Gastrocnemius medialis (tissue), 4 donors: ENCODE measurements around the gene PIKFYVE. TPM values are rescaled to one million over a fixed set of nuclear protein-coding genes. Genes with fewer than 3 reads are reported as not detected.

Experiments used
- ATAC-seq, 2 donors: fragments of 150-250 bp; one replicate each; pipeline ENCODE4 v1.9.1; 2016
- DNase-seq, 2 donors: peaks; one replicate each; pipeline ENCODE4 v3.0.0-alpha.2; 2019
- H3K27ac ChIP-seq, 4 donors: fragments of 200-600 bp; sonication (generic); 1 replicate in 1 of 4; 2 replicates in 3 of 4; pipeline ENCODE4 v1.5.1; 2016 to 2018; ENCODE audit warnings: mild to moderate bottlenecking in 2 of 4, moderate library complexity in 1 of 4
- H3K27me3 ChIP-seq, 3 donors: fragments of 200-600 bp; sonication (generic) in 2 of 3; 1 replicate in 1 of 3; 2 replicates in 2 of 3; pipeline versions ENCODE4 v1.5.1 to v1.6.0; 2016 to 2019; ENCODE audit warnings: mild to moderate bottlenecking in 1 of 3, moderate library complexity in 1 of 3
- H3K36me3 ChIP-seq, 2 donors: fragments of 200-600 bp; sonication (generic) in 1 of 2; one replicate each; pipeline ENCODE4 v1.5.1; 2017 to 2018
- H3K4me1 ChIP-seq, 2 donors: fragments of 200-600 bp; sonication (generic) in 1 of 2; one replicate each; pipeline ENCODE4 v1.5.1; 2016 to 2017; ENCODE audit warnings: mild to moderate bottlenecking in 2 of 2
- H3K4me3 ChIP-seq, 4 donors: fragments of 200-600 bp; sonication (generic) in 3 of 4; 1 replicate in 1 of 4; 2 replicates in 3 of 4; pipeline ENCODE4 v1.5.1; 2016 to 2019; ENCODE audit warnings: mild to moderate bottlenecking in 2 of 4
- H3K9me3 ChIP-seq, 3 donors: fragments of 200-600 bp; sonication (generic) in 2 of 3; 1 replicate in 1 of 3; 2 replicates in 2 of 3; pipeline ENCODE4 v1.5.1; 2016 to 2019
- CTCF ChIP-seq, 5 experiments: fragments of 450-650 bp in 3 of 5; fragments of 200-600 bp in 2 of 5; sonication (generic) in 2 of 5; IDR thresholded peaks in 4 of 5; conservative IDR thresholded peaks in 1 of 5; 1 replicate in 4 of 5; 2 replicates in 1 of 5; pipeline ENCODE4 v1.5.1; 2016 to 2019; ENCODE audit warnings: antibody characterized with exemption in 5 of 5, mild to moderate bottlenecking in 3 of 5, moderate library complexity in 3 of 5
- POLR2A ChIP-seq, 2 donors: fragments of 450-650 bp; IDR thresholded peaks; one replicate each; pipeline ENCODE4 v1.6.1; 2017; ENCODE audit warnings: antibody characterized with exemption in 2 of 2, mild to moderate bottlenecking in 2 of 2, moderate library complexity in 2 of 2
- in situ Hi-C, 4 donors: fragments of 200-750 bp; cut with MboI; loops; one replicate each; pipeline versions ENCODE4 v1.15.0 to v1.8.0; 2017; ENCODE audit warnings: low sequenced_read_pairs in 4 of 4
- intact Hi-C: fragments of 100-400 bp; cut with DNase I; formaldehyde crosslinking; loops from one replicate; pipeline ENCODE4 v1.15.1; 2023; ENCODE audit warnings: low total_unique reads
- total RNA-seq, 4 donors: library from RNA; depleted of rRNA; stranded (reverse); fragments of >200 nt; gene quantifications; one replicate each; pipeline versions ENCODE4 v1.1.0 to v1.2.3, GENCODE V29; 2016

The PIKFYVE gene
- total RNA-seq, 4 donors from 2014 or later, result 14.0 to 23.9 (median 17.9) TPM

DNA sequence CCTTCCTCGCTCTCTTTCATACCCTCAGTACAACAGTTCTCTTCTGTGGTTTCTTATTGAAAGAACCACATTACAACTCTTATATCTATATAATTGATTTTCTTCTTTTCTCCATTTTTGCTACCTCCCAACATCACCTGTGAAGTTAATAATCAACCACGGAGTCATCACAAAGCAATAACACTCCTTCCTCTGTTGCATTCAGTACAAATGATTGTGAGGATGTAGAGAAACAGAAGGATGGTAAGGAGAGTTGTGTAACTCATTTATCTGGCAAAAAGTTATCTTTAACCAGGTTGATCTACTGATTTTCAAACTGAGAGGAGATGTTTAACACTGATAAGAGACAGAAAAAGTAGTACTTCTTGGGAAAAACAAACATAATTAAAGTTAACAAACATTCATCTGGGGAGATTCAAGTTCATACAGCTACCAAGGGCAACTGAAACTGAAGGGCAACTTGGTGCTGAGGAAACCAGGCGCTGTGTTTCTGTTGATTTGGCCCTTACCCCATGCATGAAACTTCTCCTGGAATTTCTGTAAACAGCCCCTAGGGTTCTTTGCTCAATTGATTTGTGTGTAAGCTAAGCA, 25.3 kb upstream of the PIKFYVE start:
- ATAC-seq, result no peak
- no peak overlapping the region for H3K4me3 ChIP-seq
- intact Hi-C loops, result no loop called here

DNA sequence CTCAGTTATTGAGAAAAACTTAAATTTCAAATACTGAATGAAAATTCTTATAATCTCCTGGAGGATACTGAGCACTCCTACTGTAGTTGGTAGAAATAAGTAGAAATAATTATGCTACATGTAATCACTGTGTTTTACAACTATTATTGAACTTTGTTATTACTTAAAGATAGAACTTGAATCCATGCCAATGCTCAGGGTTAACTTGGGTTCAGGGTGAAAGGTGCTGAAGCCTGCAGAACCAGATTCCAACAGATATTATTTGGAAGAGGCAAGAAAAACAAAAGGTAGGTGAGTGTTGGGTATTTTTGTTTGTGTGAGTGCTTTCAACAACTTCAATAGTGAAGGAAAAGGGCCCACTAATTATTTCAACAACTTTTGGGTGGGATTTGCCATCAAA, 21.6 kb upstream of the PIKFYVE start:
- no peak for TF ChIP-seq CTCF (IDR thresholded peaks at IDR 0.05 in 4 of 5, conservative IDR thresholded peaks at IDR 0.05 in 1 of 5)
- TF ChIP-seq POLR2A (IDR thresholded peaks at IDR 0.05), result no peak
- no peak for DNase-seq
- H3K27ac ChIP-seq, result no peak overlapping the region
- ATAC-seq, result no peak
- H3K4me3 ChIP-seq, result no peak overlapping the region
- intact Hi-C loops, result no loop called here
- H3K4me1 ChIP-seq, result no peaks in the 10 kb centered on the region
- H3K36me3 ChIP-seq, result peaks cover 0 to 78% of the 10 kb centered on the region in 2 donors
- H3K27me3 ChIP-seq, result no peaks in the 10 kb centered on the region
- in situ Hi-C loops, result no loop called here
- no peaks in the 10 kb centered on the region for H3K9me3 ChIP-seq

More for the DNA sequence above, 25.3 kb upstream of the PIKFYVE start:
- no peak for TF ChIP-seq CTCF (IDR thresholded peaks at IDR 0.05 in 4 of 5, conservative IDR thresholded peaks at IDR 0.05 in 1 of 5)
- TF ChIP-seq POLR2A (IDR thresholded peaks at IDR 0.05), result no peak
- Histone ChIP-seq H3K27me3 (no peaks in the 10 kb centered on the region), H3K9me3 (no peaks in the 10 kb centered on the region), H3K4me1 (no peaks in the 10 kb centered on the region), H3K36me3 (peaks cover 4 to 76% of the 10 kb centered on the region in 2 donors), H3K27ac (no peak overlapping the region)
- DNase-seq, result no peak
- in situ Hi-C loops, result no loop called here

DNA sequence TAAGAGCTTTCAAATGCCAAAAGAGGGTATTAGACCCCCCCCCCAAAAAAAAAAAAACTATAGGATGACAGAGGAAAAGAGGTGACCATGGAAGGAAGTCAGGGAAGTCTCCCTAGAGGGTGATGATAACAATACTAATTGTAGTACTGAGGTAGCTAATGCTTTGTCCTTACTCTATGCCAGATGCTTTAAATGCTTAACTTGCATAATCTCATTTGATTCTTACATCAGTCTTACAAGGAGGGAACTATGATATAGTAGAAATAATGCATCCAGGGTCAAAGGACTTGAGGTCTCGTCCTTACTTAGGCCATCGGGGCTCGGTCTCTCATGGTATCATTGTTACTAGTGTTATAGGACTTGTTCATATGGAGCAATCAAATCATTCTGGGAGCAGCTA, 20.3 kb upstream of the PIKFYVE start:
- no peaks in the 10 kb centered on the region for H3K4me1 ChIP-seq
- ATAC-seq, result no peak
- H3K36me3 ChIP-seq, result peaks cover 0 to 67% of the 10 kb centered on the region in 2 donors
- no peak overlapping the region for H3K4me3 ChIP-seq
- in situ Hi-C loops, result no loop called here
- DNase-seq, result no peak
- no peak overlapping the region for H3K27ac ChIP-seq
- TF ChIP-seq POLR2A (IDR thresholded peaks at IDR 0.05), result no peak
- no peak for TF ChIP-seq CTCF (IDR thresholded peaks at IDR 0.05 in 4 of 5, conservative IDR thresholded peaks at IDR 0.05 in 1 of 5)
- no peaks in the 10 kb centered on the region for H3K9me3 ChIP-seq
- intact Hi-C loops, result no loop called here
- no peaks in the 10 kb centered on the region for H3K27me3 ChIP-seq

GRCh38 chr2:208248601-208249000, 17.5 kb upstream of the PIKFYVE start:
- Histone ChIP-seq H3K4me1 (peaks cover 9 to 13% of the 10 kb centered on the region in 2 donors), H3K27me3 (no peaks in the 10 kb centered on the region), H3K4me3 (no peak overlapping the region), H3K36me3 (peaks cover 0 to 61% of the 10 kb centered on the region in 2 donors), H3K9me3 (no peaks in the 10 kb centered on the region), H3K27ac (no peak overlapping the region)
- intact Hi-C loops, result no loop called here
- in situ Hi-C loops, result no loop called here
- TF ChIP-seq POLR2A (IDR thresholded peaks at IDR 0.05), result no peak
- TF ChIP-seq CTCF (IDR thresholded peaks at IDR 0.05 in 4 of 5, conservative IDR thresholded peaks at IDR 0.05 in 1 of 5), result no peak
- ATAC-seq (no peak), DNase-seq (no peak)

DNA sequence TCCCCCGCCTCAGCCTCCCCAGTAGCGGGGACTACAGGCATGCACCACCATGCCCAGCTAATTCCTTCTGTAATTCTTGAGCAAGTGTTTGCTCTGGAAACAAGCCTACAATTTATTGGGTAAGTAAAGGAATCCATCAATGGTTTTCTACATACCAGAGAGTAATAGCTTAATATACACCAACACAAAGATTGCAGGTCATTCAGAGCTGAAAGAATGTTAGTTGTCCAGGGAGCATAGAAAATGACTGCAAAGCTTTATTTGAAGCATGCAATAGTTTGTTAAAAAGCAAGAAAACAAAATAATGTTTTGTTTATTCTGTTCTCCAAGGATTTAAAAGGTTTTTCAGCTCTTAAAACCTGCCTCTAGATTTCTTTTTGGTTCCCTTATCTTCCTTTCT, 16.8 kb upstream of the PIKFYVE start:
- no peak for DNase-seq
- Histone ChIP-seq H3K4me1 (peaks cover 15 to 16% of the 10 kb centered on the region in 2 donors), H3K27ac (no peak overlapping the region), H3K36me3 (peaks cover 0 to 56% of the 10 kb centered on the region in 2 donors), H3K9me3 (no peaks in the 10 kb centered on the region), H3K4me3 (no peak overlapping the region), H3K27me3 (no peaks in the 10 kb centered on the region)
- ATAC-seq, result no peak
- no peak for TF ChIP-seq CTCF (IDR thresholded peaks at IDR 0.05 in 4 of 5, conservative IDR thresholded peaks at IDR 0.05 in 1 of 5)
- TF ChIP-seq POLR2A (IDR thresholded peaks at IDR 0.05), result no peak
- in situ Hi-C loops (no loop called here), intact Hi-C loops (no loop called here)
